A673 (cell line): ENCODE results near the gene INTS6. TPM values are rescaled to one million over a fixed set of nuclear protein-coding genes. Genes with fewer than 3 reads are reported as not detected.

Experiments
- BruUV-seq: library from RNA; stranded (reverse); fragments of 400-500 nt; replicated peaks from 2 replicates; lab custom pipeline; 2021; lab: Mats Ljungman, UMichigan
- CTCF ChIA-PET: fragments of 300-600 bp; sonication (Branson Sonifier 250); formaldehyde crosslinking; loops from one replicate; lab custom pipeline; 2022; ENCODE audit warnings: antibody characterized with exemption; lab: Charles Lee
- POLR2A ChIA-PET: fragments of 300-600 bp; sonication (Branson Sonifier 250); formaldehyde crosslinking; loops from one replicate; lab custom pipeline; 2022; ENCODE audit warnings: antibody characterized with exemption; ENCODE audit not compliant: low non-redundant PET; lab: Charles Lee
- DNase-seq: peaks from one replicate; pipeline ENCODE4 v3.0.0-alpha.2; 2015; ENCODE audit warnings: low spot score
- H3K27ac ChIP-seq: fragments of 200-600 bp; sonication (generic); 2 replicates; pipeline ENCODE4 v1.5.1; 2016; ENCODE audit warnings: mixed run types, low read depth, mild to moderate bottlenecking, mixed read lengths, antibody characterized with exemption, low read length; ENCODE audit not compliant: poor library complexity, severe bottlenecking
- H3K27me3 ChIP-seq: fragments of 200-600 bp; sonication (generic); replicated peaks from 2 replicates; pipeline ENCODE4 v1.6.1; 2017; ENCODE audit warnings: mixed run types, low read depth, mild to moderate bottlenecking, mixed read lengths, antibody characterized with exemption, low read length; ENCODE audit not compliant: insufficient read depth, poor library complexity
- H3K36me3 ChIP-seq: fragments of 200-600 bp; sonication (generic); 2 replicates; pipeline ENCODE4 v1.6.1; 2016; ENCODE audit warnings: mixed run types, mild to moderate bottlenecking, mixed read lengths, antibody characterized with exemption, low read length; ENCODE audit not compliant: insufficient read depth, poor library complexity, severe bottlenecking
- H3K4me1 ChIP-seq: fragments of 200-600 bp; sonication (generic); 2 replicates; pipeline ENCODE4 v1.6.1; 2017; ENCODE audit warnings: mixed run types, mild to moderate bottlenecking, mixed read lengths, antibody characterized with exemption, low read length; ENCODE audit not compliant: insufficient read depth, poor library complexity, severe bottlenecking
- H3K4me3 ChIP-seq: fragments of 200-600 bp; sonication (generic); 2 replicates; pipeline ENCODE4 v1.5.1; 2016; ENCODE audit warnings: low read depth, mixed run types, mild to moderate bottlenecking, mixed read lengths, low read length; ENCODE audit not compliant: poor library complexity, severe bottlenecking
- H3K9me3 ChIP-seq: fragments of 200-600 bp; sonication (generic); 2 replicates; pipeline ENCODE4 v1.6.1; 2016; ENCODE audit warnings: mixed run types, low read depth, mild to moderate bottlenecking, mixed read lengths, antibody characterized with exemption, low read length; ENCODE audit not compliant: poor library complexity, severe bottlenecking
- EZH2 ChIP-seq: fragments of 200-600 bp; sonication (generic); IDR thresholded peaks from 2 replicates; pipeline ENCODE4 v1.6.1; 2017; ENCODE audit warnings: borderline replicate concordance, low read depth, mild to moderate bottlenecking, mixed read lengths, antibody characterized with exemption, low read length; ENCODE audit not compliant: poor library complexity, severe bottlenecking
- intact Hi-C: fragments of 100-400 bp; cut with micrococcal nuclease; formaldehyde crosslinking; loops from one replicate; pipeline ENCODE4 v1.10.0; 2022; ENCODE audit not compliant: unreplicated experiment
- total RNA-seq: library from RNA; stranded (reverse); gene quantifications from 2 replicates; pipeline ENCODE4 v1.2.3, GENCODE V29; 2021
- TF ChIP-seq, protein P1 (sequence below): fragments of 300-800, 200-600 bp; sonication (generic); conservative IDR thresholded peaks from 2 replicates; pipeline ENCODE4 v1.5.1; 2017; ENCODE audit warnings: low read depth, mild to moderate bottlenecking, antibody characterized with exemption, low read length, moderate library complexity, mixed read lengths

INTS6 gene
- total RNA-seq, 1 experiment from 2014 or later, result 90.4 TPM

DNA sequence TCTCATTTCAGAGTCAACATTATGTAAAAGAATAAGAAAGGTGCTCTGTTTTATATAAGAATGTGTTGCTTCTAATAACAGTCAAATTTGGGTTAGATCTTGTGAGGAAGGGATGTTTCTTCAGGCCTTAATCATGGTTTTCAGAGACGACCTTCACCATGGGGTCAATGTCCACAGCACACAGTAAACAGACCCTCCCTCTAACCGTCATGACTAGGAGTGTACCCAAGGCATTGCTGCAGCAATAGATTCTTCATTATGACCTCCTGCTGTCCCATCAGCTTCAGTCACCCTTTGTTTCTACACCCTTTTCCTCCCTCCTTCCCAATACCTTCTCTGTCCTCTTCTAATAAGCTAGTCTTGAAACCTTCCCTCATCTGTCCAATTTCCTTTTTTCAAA is 97.6 kb downstream of the INTS6 start:
- no peak for TF ChIP-seq EZH2
- TF ChIP-seq, protein P1, sequence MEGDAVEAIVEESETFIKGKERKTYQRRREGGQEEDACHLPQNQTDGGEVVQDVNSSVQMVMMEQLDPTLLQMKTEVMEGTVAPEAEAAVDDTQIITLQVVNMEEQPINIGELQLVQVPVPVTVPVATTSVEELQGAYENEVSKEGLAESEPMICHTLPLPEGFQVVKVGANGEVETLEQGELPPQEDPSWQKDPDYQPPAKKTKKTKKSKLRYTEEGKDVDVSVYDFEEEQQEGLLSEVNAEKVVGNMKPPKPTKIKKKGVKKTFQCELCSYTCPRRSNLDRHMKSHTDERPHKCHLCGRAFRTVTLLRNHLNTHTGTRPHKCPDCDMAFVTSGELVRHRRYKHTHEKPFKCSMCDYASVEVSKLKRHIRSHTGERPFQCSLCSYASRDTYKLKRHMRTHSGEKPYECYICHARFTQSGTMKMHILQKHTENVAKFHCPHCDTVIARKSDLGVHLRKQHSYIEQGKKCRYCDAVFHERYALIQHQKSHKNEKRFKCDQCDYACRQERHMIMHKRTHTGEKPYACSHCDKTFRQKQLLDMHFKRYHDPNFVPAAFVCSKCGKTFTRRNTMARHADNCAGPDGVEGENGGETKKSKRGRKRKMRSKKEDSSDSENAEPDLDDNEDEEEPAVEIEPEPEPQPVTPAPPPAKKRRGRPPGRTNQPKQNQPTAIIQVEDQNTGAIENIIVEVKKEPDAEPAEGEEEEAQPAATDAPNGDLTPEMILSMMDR, result no peak
- CTCF ChIA-PET, result no interaction called here
- BruUV-seq, result no TSS peak
- H3K27ac ChIP-seq, result no peak overlapping the region
- no peaks in the 10 kb centered on the region for H3K27me3 ChIP-seq
- no peak overlapping the region for H3K4me3 ChIP-seq
- POLR2A ChIA-PET, result interaction anchor here (0.6 kb wide), 1 partner anchor 162 kb away, joined by 4 read pairs; no protein-coding TSS in a partner anchor
- intact Hi-C loops, result no loop called here
- H3K36me3 ChIP-seq, result no peaks in the 10 kb centered on the region
- no peaks in the 10 kb centered on the region for H3K4me1 ChIP-seq
- no peak for DNase-seq
- H3K9me3 ChIP-seq, result no peaks in the 10 kb centered on the region

GRCh38 chr13:51349016-51349415 is 103.8 kb downstream of the INTS6 start:
- H3K9me3 ChIP-seq, result no peaks in the 10 kb centered on the region

DNA sequence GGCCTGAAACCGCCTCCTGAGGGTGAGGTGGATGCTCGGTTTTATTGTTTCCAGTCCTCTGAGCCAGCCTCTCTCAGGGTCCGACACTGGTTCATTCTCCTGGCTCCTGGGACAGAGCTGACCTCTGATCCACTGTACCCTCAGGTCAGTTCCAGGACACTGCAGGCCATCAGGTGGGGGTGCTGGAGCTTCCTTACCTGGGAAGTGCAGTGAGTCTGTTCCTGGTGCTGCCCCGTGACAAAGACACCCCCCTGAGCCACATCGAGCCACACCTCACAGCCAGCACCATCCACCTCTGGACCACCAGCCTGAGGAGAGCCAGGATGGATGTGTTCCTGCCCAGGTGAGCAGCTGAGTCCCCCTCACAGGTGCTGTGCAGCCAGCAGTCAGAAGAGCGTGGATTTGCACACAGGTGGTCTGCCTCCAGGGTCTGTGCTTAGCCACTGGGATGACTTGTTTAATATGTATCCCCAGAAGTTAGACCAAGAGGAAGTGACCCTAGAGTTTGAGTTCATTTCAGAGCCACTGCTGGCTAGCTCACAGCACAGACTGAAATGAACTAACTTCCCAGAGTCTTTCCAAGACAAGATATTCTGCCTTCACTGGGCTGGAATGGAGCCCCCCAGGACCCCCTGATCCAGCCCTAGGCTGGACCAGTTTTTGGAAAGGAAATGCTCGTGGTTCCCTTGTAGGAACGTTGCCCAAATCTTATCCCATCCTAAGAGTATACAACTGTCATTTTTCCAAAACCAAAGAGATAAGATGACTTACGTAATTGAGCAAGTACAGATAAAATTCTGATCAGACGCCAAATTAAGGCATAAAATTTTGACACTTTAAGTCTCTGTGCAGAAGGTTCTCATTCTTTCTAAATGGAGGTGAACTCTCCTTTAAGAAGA is 104.5 kb downstream of the INTS6 start:
- Histone ChIP-seq H3K27ac (no peak overlapping the region), H3K4me3 (no peak overlapping the region), H3K4me1 (no peaks in the 10 kb centered on the region), H3K9me3 (no peaks in the 10 kb centered on the region), H3K36me3 (no peaks in the 10 kb centered on the region), H3K27me3 (no peaks in the 10 kb centered on the region)
- no peak for DNase-seq
- BruUV-seq, result no TSS peak
- POLR2A ChIA-PET, result no interaction called here
- intact Hi-C loops, result no loop called here
- CTCF ChIA-PET, result no interaction called here
- TF ChIP-seq, protein P1, result no peak
- TF ChIP-seq EZH2, result no peak

More at GRCh38 chr13:51349016-51349415, 103.8 kb downstream of the INTS6 start:
- DNase-seq, result no peak
- TF ChIP-seq, protein P1, result no peak
- TF ChIP-seq EZH2, result no peak
- ChIA-PET POLR2A (no interaction called here), CTCF (no interaction called here)
- no peak overlapping the region for H3K4me3 ChIP-seq
- no peaks in the 10 kb centered on the region for H3K27me3 ChIP-seq
- no peaks in the 10 kb centered on the region for H3K36me3 ChIP-seq
- no peaks in the 10 kb centered on the region for H3K4me1 ChIP-seq
- no peak overlapping the region for H3K27ac ChIP-seq
- intact Hi-C loops, result no loop called here
- no TSS peak for BruUV-seq
